Measurements from ENCODE around the gene SSBP4.
A peak's percentile ranks its signal among the peaks of the same experiment; 100 is the strongest.
"Not testable (repeated sequence)": the region's sequence is repeated elsewhere in the genome, so short reads cannot be mapped to it uniquely, and the experiment has no call there.

The SSBP4 gene

DNA sequence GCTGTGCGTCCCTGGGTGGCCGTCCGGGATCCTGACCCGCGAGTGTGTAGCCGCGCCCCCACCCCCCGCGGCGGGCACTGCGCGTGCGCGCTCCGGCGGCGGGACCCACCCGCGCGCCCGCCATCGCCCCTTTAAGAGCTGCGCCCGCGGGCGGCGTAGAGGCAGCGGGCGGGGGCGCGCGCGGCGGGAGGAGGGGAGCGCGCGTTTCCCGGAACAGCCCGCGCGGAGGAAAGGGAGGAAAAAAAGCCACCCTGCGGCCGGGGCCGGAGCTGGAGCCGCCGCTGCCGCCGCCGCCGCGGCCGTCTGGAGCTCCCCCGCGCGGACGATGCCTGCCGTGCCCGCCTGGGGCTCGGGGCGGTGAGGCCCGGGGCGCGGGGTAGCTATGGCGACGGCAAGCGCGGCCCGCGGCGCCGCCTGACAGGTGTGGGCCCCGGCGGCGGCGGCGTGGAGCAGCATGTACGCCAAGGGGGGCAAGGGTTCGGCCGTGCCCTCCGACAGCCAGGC, at the start of gene SSBP4:
Gene SSBP4, plus strand, starts transcription at position 204 of the 504 bp plus-strand sequence. Its CDS starts 251 bp downstream, at position 455.
- DNase-seq (ENCODE audit: low read depth), result peak; percentile 43

DNA sequence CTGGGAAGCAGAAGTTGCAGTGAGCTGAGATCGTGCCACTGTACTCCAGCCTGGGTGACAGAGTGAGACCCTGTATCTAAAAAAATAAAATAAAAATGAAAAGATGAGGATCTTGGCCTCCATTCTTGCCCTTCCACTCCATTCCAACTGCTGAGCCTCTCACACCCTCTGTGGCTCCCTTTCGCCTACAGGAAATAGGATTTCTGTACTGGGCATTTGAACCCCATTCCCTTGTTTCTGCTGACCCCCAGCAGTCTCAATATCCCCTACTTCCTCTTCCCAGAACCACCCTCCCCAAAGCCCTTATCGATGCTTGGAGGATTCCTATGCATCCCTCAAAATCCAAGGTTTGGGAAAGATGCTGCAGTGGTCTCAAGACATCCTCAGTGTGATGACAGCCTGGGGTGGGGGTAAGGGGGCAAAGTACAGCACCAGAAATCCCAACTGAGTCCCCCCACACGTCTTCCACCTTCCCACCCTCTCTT, 45.7 kb upstream of the SSBP4 start:
- no peak for DNase-seq (ENCODE audit: low read depth)

DNA sequence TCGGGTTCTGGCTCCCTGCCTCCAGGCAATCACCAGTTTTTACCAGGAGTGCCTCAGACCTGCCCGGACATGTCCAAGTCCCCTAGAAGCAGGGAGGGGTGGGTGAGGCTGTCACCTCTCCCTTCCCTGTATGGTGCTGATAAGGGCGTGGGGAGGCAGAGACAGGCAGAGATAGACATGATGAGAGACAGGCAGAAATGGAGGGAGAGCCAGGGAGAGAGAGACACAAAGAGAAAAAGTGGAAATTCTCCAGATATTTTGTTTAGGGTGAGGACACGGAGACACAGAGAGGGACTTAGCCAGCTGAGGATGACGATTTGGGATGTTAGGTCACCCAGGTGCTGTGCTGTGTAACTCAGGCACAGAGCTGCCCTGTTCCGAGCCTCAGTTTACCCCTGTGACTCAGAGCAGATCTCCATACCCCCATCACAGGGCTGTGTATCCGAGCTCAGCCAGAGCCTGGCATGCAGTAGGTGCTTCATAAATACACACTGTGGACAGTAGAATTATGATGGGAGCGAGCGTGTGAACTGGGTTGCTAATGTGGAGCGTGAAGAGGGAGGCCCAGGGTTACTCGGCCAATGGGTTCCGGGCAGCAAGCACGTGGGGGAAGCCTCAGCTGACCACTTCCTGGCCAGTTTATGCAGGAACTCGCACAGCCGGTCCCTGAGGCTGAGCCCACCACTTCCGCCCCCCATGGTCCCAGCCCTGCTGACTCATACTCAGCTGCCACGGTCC, 45.1 kb upstream of the SSBP4 start:
- DNase-seq (ENCODE audit: low read depth), result no peak

DNA sequence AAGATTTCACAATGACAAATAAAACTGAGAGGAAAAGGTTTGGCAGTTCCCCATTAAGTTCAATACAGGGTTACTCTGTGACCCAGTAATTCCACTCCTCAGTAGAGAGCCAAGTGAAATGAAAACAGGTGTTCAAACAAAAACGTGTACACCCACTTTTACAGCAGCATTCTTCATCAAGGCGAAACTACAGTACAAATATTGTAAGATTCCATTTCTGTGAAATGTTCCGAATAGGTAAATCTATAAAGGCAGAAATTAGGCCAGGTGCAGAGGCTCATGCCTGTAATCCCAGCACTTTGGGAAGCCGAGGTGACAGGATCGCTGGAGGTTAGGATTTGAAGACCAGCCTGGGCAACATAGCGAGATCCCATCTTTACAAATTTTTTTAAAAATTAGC, 42.2 kb upstream of the SSBP4 start:
- DNase-seq (ENCODE audit: low read depth), result no peak

DNA sequence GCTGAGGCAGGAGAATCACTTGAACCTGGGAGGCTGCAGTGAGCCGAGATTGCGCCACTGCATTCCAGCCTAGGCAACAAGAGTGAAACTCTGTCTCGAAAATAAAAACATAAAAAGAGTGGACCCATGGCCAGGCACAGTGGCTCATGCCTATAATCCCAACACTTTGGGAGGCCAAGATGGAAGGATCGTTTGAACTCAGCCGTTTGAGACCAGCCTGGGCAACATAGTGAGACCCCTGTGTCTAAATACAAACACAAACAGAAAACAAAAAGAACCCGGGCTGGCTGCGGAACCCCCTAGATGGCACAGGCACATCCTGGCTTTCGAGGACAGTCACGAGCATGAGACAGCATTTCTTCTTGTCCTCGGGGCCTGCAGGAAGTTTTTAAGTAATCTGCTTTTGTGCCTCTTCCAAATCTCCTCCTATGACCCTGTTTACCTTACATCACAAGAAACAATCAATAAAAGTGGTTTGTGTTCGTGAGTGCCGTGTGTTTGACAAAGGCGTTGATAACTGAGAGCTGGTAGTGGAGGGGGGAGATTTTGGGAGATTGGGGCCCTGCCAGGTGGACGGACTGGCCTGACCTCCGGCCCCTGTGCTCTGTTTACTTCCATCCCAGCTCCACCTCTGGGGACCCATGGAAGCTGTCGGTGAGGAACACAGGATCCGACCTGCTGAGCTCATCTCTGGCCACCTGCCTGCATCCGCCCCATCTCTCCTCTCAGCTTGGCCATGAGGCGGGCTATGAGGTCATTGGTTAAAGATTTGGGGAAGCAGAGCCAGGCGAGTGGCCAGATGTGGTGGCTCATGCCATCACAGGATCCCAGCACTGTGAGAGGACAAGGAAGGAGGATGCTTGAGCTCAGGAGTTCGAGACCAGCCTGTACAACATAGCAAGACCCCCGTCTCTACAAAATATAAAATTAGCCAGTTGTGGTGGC, 39.1 kb upstream of the SSBP4 start:
- no peak for DNase-seq (ENCODE audit: low read depth)

DNA sequence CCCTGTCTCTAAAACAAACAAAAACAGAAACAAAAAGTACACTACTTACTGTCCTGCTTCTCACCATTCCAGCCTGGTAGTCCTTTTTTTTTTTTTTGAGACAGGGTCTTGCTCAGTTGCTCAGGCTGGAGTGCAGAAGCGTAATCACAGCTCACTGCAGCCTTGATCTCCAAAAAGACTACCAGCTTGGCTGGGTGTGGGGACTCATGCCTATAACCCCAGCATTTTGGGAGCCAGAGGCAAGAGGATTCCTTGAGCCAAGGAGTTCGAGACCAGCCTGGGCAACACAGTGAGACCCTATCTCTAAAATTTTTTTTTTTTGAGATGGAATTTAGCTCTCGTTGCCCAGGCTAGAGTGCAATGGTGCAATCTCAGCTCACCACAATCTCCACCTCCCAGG, 38.4 kb upstream of the SSBP4 start:
- DNase-seq (ENCODE audit: low read depth), result no peak

DNA sequence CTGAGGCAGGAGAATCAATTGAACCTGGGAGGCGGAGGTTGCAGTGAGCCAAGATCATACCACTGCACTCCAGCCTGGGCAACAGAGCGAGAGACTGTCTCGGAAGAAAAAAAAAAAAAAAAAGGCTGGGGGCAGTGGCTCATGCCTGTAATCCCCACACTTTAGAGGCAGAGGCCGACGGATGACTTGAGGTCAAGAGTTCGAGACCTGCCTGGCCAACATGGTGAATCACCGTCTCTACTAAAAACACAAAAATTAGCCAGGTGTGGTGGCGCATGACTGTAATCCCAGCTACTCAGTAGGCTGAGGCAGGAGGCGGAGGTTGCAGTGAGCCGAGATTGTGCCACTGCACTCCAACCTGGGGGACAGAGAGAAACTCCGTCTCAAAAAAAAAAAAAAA, 35.6 kb upstream of the SSBP4 start:
- not testable (repeated sequence) for DNase-seq (ENCODE audit: low read depth)

DNA sequence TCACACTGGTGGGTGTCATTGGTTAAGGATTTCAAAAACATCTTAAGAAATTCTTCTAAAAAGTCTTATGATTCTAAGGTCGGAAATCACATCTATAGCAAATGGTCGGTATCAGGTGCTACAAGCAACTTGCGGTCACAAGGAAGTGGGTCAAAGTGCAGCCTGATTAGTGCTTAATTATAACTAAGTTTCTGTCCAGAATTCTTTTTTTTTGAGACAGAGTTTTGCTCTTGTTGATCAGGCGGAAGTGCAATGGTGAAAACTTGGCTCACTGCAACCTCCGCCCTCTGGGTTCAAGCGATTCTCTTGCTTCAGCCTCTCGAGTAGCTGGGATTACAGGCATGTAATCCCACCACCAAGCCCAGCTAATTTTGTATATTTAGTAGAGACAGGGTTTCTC, 34.4 kb upstream of the SSBP4 start:
- no peak for DNase-seq (ENCODE audit: low read depth)

DNA sequence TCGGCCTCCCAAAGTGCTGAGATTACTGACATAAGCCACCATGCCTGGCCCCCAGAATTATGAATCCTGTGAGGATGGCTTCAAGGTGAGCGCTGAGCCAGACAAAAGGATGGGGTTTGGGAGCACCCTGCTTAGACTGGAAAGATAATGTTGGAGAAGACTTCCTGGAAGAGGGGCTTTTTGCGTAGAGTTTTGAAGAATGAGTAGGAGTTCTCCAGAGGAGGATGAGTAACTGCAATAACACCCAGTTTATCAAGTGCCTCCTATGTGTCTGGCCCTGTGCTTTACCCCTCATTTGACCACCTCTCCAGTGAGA, 33.9 kb upstream of the SSBP4 start:
- no peak for DNase-seq (ENCODE audit: low read depth)

DNA sequence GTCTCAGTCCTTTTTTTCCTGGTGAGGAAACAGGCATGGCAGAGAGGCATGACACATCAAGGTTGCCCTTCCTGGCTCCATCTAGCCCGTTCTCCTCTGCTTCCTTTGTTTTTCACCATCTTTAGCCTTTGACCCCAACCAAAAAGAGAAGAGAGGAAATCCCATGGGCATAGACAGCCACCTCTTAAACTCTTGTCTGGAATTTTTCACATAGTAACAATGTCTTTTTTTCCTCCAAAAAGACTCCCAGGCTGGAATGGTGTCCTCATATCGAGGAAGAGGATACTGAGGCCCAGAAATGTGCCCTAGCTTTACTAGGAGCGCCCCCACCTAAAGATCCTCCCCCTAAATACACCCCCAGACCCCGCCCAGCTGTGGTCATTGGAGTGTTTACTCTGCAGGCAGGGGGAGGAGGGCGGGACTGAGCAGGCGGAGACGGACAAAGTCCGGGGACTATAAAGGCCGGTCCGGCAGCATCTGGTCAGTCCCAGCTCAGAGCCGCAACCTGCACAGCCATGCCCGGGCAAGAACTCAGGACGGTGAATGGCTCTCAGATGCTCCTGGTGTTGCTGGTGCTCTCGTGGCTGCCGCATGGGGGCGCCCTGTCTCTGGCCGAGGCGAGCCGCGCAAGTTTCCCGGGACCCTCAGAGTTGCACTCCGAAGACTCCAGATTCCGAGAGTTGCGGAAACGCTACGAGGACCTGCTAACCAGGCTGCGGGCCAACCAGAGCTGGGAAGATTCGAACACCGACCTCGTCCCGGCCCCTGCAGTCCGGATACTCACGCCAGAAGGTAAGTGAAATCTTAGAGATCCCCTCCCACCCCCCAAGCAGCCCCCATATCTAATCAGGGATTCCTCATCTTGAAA, 33.3 kb upstream of the SSBP4 start, which contains the start of gene GDF15:
Gene GDF15, plus strand, starts transcription at position 484 of the 868 bp plus-strand sequence. Its CDS starts 32 bp downstream, at position 516.
- no peak for DNase-seq (ENCODE audit: low read depth)

DNA sequence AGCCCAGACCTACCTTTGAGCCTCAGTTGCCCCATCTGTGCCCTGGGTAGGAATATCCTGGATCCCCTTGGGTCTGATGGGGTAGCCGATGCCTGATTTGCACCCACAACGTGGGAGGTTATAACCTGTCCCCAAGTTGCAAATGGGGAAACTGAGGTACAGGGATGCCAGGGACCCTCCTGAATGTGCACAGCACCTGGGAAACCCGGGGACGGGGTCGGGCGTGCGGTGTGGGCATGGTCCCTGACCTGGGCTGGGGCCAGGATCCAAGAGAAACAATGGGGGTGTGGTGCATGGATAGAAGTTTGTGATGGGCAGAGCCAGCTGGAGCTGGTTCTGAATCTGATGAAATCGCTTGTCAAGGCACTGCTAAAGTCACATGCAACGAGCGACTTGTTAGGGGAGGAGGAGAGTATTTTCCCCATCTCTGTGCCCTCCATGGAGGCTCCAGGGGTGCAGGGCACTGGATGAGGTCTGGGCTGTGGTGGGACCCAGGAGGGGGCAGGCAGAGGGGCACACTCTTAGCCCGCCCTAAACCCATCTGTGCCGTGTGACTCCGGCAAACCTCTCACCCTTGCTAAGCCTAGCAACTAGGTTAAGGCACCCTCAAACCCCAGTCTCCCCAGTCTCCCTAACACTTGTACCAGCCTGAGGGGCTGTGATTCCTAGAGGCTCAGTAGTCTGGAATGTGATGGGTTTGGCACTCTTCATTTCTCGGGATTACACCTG, 32.5 kb upstream of the SSBP4 start:
- DNase-seq (ENCODE audit: low read depth), result no peak

DNA sequence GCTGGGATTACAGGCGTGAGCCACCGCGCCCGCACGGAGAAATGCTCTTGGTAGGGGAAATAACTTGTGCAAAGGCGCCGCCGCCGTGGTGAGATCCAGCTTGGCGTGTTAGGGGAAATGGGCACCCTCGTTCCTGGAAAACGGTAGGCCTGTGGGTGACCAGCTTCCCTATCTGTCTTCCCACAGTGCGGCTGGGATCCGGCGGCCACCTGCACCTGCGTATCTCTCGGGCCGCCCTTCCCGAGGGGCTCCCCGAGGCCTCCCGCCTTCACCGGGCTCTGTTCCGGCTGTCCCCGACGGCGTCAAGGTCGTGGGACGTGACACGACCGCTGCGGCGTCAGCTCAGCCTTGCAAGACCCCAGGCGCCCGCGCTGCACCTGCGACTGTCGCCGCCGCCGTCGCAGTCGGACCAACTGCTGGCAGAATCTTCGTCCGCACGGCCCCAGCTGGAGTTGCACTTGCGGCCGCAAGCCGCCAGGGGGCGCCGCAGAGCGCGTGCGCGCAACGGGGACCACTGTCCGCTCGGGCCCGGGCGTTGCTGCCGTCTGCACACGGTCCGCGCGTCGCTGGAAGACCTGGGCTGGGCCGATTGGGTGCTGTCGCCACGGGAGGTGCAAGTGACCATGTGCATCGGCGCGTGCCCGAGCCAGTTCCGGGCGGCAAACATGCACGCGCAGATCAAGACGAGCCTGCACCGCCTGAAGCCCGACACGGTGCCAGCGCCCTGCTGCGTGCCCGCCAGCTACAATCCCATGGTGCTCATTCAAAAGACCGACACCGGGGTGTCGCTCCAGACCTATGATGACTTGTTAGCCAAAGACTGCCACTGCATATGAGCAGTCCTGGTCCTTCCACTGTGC, 30.9 kb upstream of the SSBP4 start:
- DNase-seq (ENCODE audit: low read depth), result peak; percentile 49

DNA sequence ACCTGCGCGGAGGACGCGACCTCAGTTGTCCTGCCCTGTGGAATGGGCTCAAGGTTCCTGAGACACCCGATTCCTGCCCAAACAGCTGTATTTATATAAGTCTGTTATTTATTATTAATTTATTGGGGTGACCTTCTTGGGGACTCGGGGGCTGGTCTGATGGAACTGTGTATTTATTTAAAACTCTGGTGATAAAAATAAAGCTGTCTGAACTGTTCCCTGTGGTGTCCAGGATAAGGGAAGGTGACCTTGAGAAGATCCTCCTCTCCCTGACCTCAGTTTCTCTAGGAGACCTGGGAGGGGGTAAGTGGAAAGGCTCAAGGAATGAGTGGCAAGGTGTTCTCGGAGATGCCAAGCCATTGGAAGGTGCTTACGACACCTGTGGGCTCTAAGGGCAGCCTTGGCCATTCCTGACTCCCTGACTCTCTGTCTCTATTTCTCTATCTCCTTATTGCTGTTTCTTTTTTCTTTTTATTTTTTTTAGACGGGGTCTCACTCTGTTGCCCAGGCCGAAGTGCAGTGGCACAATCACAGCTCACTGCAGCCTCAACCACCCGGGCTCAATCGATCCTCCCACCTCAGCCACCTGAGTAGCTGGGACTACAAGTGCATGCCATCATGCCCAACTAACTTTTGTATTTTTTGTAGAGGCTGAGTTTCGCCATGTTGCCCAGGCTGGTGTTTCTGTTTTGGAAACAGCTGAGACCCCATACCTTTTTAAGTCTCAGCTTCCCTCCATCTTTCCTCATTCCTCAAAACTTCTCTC, 30.1 kb upstream of the SSBP4 start:
- DNase-seq (ENCODE audit: low read depth), result no peak

DNA sequence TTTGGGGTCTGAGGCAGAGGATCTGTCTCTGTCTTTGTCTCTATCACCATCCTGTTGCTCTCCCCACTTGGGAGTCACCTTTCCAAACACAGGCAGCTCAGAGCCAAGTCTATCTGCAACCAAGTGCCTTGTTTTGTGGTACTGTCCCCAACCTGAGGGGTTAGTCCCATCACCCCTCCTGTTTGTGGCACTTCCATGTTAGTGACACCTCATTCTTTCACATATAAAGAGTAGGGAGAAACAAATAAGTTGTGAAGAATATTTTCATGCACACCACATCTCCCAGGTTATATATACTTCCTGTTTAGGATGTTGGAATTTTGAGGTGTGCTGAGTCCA, 29.5 kb upstream of the SSBP4 start:
- DNase-seq (ENCODE audit: low read depth), result no peak

DNA sequence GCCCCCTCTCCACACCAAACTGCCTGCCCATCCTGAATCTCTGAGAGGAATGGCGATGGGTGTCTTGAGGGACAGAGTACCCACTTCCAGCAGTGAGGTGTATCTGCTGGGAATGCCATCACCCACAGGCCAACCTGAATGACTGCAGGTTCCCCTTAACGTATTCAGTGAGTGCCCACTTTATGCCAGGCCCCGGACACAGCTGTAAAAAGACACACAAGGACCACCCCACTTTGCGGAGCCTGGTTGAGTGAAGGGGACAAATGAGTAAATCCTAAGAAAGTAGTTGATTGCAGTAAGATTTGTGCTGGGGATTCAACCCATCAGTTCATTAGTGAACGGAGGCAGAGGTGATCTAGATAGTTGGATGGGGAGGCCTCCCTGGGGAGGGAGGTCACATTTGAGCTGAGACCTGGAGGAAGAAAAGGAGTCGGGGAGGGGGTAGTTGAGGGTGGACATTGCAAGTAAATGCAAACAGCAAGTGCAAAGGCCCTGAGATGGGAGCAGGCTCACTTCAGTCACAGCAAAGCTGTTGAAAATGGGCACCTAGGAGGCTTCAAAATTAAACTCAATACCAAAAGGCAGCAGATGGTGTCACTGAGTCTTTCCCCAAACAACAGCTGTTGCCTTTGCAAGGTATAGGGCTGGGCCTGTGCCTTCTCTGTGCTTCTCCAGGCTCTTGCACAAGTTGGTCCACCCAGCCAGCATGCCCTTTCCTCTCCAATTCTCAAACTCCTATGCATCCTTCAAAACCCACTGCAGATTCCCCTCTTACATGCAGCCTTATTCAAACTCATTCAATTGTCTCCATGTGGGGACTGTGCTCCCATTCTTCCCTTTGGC, 28.9 kb upstream of the SSBP4 start:
- no peak for DNase-seq (ENCODE audit: low read depth)

DNA sequence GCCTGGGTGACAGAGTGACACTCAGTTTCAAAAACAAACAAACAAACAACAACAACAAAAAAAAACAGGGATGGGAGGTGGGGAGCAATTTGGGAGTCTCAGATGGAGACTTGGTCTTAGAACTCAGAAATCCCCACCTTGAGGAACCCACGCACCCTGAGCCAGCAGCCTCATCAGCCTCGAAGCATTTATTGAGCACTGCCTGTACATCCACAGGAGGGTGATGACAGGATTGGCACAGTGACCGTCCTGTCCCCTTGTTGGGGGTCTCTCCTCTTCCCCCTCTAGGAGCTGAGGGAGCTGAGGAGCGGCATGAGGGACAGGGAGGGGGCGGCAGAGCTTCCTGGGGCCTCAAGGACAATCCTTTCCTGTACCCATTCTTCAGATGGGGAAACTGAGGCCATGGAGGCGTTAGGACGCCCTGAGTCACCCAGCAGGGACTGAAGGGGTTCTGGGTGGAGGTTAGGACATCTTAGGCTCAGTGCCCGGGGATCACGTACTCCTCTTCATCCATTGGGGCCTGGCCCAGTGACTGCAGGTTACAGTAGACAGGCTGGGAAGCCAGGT, 27.6 kb upstream of the SSBP4 start:
- no peak for DNase-seq (ENCODE audit: low read depth)

DNA sequence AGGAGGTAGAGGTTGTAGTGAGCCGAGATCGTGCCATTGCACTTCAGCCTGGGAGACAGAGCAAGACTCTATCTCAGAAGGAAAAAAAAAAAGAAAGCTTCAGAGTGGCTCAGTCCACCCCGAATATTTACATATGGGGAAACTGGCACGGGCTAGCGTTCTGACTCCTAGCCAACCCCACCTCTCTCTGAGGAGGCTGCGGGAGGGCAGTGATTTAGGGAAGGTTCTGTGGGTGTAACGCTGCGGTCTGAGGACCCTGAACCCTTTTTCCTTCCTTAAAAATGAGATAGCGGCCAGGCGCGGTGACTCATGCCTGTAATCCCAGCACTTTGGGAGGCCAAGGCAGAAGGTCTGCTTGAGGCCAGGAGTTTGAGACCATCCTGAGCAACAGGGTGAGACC, 26.8 kb upstream of the SSBP4 start:
- DNase-seq (ENCODE audit: low read depth), result no peak

DNA sequence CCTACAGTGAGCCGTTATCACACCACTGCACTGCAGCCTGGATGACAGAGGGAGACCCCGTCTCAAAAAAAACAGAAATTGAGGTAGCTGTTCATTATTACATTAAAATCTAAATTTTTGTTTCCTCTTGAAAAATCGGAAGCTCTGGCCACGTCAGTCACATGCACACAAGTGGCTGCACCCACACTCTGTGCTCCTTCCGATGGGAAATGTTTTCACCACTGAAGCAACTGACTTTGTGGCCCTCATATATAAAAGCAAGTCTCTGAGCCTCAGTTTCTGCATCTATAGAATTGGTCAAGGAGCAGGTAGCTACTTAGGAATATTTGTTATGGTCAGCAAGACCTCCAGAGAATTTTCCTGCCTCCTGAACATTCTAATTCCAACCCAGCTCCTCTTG, 26.3 kb upstream of the SSBP4 start:
- DNase-seq (ENCODE audit: low read depth), result no peak
